C4-2B (cell line): Measurements from ENCODE around the gene ERC2.

Source experiments
- CTCF ChIP-seq: fragments of 450-650 bp; conservative IDR thresholded peaks from 2 replicates; pipeline ENCODE4 v1.5.1; 2017; ENCODE audit warnings: mild to moderate bottlenecking
- ZFX ChIP-seq: fragments of 450-650 bp; IDR thresholded peaks from 2 replicates; pipeline ENCODE4 v1.6.1; 2017

GRCh38 chr3:55567121-55567520, 901.1 kb downstream of the ERC2 start:
- TF ChIP-seq CTCF: no peak
- no peak for TF ChIP-seq ZFX
